Limb (tissue), 2 donors: ENCODE data around the gene ZRANB1.

Experiments
- DNase-seq, 2 donors: peaks; one replicate each; pipeline ENCODE4 v3.0.0-alpha.2; 2016; ENCODE audit errors: extremely low spot score in 2 of 2

Gene ZRANB1

DNA sequence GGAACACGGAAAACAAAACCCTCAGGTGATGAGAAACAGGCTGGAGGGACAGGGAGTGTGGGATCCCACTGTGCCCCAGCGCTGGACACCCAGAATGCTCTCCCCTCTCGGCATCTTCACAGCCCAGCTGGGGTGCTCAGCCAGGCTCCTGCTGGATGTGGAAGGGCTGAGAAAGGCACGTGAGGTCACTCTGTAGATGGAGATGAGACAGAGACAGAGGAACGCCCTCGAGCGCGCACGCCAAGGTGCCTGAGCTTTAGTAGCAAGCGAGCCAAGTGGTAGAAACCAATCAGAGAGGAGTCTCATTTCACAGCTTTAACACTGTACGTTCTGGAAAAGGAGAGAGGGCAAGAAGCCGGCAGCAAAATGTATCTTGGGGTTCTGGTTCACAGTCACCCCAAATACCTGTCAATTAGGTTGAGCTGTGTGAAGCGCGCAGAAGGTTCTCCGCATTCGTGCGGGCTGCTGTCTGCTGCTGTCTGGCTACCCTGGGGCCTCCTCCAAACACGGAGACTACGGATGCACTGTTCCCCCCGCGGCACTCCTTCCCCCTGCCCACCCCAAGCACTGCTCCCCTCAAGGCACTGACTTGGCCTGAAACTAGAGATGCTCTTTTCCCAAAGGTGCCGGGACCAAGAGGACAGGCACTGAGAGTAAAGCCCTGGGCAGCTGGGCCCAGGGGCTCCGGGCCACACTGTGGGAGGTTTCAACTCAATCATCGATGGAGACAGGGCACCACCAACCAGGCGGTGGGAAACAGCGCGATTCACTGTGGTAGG, 91.4 kb downstream of the ZRANB1 start:
- no peak for DNase-seq

DNA sequence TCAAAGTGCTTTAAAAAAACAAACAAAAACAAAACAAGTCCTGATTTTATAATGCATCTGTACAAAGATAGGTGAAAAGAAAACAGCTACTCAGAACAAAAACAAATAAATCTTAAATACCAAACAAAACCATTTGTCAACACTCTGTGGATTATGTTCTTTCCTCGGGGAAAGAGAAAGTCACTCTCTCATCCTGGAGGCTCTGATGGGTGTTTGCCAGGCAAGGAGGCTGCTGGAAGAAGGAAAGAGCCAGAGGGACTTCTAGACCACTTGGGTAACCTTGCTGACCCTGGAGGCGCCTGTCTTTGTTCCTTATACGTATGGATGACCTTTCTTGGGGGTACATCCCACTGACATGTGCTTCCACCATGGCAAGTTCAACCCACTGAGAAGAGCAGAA, 92.8 kb downstream of the ZRANB1 start:
- DNase-seq = no peak

DNA sequence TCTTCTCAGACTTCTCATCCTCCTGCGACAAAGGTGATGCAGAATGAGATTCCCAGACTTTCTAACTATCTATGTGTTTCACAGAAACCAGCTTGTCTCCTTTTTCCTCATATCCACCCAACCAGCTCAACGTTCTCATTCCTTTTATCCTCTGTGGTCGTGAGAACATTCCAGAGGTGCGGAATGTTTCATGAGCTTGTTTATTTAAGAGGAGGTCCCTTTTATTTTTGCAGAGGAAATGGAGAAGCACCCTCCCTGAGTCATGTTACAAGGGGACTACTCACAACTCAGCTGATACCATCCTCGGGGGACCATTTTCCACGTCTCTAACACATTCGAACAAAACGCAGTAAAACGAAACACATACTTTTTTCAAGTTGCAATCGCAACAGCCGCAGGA, 93.2 kb downstream of the ZRANB1 start:
- no peak for DNase-seq

DNA sequence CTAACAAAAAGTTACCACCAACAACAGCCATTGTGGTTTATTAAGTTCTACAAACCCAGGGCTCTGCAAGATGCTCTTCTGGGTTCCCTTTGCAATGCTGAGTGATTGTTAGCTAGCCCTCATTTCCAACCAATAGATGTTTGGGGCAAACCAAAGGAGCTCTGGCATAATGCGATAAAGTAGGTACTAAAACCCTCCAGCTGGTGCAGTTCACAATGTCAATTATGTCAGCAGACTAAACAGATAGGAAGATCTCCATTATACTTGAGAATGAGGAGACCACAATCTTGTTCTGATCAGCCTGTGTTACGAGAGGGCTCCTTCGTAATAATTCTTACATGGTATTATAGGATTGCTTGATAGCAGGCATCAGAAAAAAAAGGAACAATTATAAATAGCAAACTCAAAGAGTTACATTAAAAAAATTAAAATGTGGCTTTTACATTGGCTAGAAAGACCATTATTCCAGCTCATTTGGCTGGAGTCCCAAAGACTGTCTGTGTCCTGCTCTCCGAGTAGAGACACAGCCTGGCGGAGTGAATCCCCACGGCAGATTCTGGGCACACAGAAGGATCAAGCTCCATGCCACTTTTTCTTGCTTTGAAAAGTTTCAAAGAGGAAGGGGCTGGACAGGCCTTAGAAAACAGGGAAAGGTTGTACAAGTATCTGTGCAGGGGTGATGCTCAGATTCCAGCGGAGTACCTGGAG, 93.8 kb downstream of the ZRANB1 start:
- no peak for DNase-seq

DNA sequence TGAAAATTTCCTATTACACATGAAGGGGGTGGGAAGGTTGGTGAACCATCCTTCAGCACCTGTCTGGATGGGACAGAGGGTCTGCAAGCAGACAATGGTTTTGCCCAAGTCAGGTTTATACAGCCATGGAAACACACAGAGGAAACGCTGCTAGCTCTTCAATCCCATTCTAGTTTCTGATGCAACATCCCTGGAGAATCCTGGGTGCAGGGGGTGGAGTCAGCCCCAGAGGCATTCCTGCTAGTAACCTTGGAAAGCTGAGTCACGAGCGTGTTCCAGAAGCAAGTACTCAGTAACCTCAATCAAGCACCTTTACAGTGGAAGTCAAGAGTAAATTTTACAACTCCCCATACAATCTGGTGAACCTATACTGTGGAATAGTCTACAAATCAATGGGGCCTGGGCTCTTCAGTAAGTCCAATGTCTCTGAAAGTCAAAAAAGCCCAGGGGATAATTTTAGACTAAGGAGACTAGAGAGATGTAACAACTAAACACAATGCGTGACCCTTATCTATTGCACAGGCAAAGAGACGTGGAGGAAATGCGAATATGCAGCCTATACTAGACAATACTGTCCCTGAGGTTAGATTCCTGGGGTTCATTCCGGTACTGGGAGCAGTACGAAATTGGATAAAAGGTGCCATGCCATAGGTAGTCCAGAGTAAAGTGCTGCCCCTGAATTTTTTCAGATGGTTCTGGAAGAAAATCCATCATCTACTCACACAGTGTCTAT, 95.4 kb downstream of the ZRANB1 start:
- no peak for DNase-seq
